ENCODE data around the gene TSPAN10.

The TSPAN10 gene

GRCh38 chr17:81665205-81666091 is 28.5 kb downstream of the TSPAN10 start:
- peak; percentile 49 for DNase-seq

- peak; percentile 64 for DNase-seq
Measured at GRCh38 chr17:81666092-81666341, 29.0 kb downstream of the TSPAN10 start.

GRCh38 chr17:81666342-81667191 is 29.6 kb downstream of the TSPAN10 start, which contains the start of the genes CCDC137 and OXLD1:
TSS of gene CCDC137 (plus strand) at chr17:81666737. CDS start at chr17:81666767, 30 bp downstream.
TSS of gene OXLD1 (minus strand) at chr17:81666605. CDS start at chr17:81666577, 28 bp downstream.
- peak; percentile 99 for DNase-seq

- DNase-seq, result no peak
Measured at GRCh38 chr17:81667754-81668153, 30.8 kb downstream of the TSPAN10 start.

- no peak for DNase-seq
Measured at GRCh38 chr17:81672504-81672903, 35.5 kb downstream of the TSPAN10 start.

- no peak for DNase-seq
Measured at GRCh38 chr17:81672954-81673353, 36.0 kb downstream of the TSPAN10 start.

GRCh38 chr17:81673561-81674258 is 36.7 kb downstream of the TSPAN10 start:
- DNase-seq, result no peak

- DNase-seq, result peak; percentile 62
Measured at GRCh38 chr17:81675515-81676221, 38.7 kb downstream of the TSPAN10 start.

GRCh38 chr17:81676906-81677305 is 39.9 kb downstream of the TSPAN10 start:
- no peak for DNase-seq

GRCh38 chr17:81680150-81680549 is 43.2 kb downstream of the TSPAN10 start:
- DNase-seq, result no peak

- DNase-seq, result peak; percentile 89
Measured at GRCh38 chr17:81681672-81682071, 44.7 kb downstream of the TSPAN10 start.

GRCh38 chr17:81682565-81683207 is 45.7 kb downstream of the TSPAN10 start:
- DNase-seq, result peak; percentile 72

GRCh38 chr17:81683208-81683583 is 46.2 kb downstream of the TSPAN10 start:
- peak; percentile 72 for DNase-seq

- peak; percentile 100 for DNase-seq
Measured at GRCh38 chr17:81683584-81684441, 46.8 kb downstream of the TSPAN10 start, which contains the start of the genes ARL16 and HGS. TSS of gene ARL16 (minus strand) at chr17:81683797. CDS start at chr17:81683753, 44 bp downstream. TSS of gene HGS (plus strand) at chr17:81684011. CDS start at chr17:81684067, 56 bp downstream.

- no peak for DNase-seq
Measured at GRCh38 chr17:81684442-81684911, 47.5 kb downstream of the TSPAN10 start.

- DNase-seq, result peak; percentile 32
Measured at GRCh38 chr17:81685108-81685507, 48.1 kb downstream of the TSPAN10 start.

- DNase-seq, result no peak
Measured at GRCh38 chr17:81686614-81687013, 49.6 kb downstream of the TSPAN10 start.

- DNase-seq, result no peak
Measured at GRCh38 chr17:81687770-81688541, 51.0 kb downstream of the TSPAN10 start.

GRCh38 chr17:81688616-81689015 is 51.6 kb downstream of the TSPAN10 start:
- DNase-seq, result no peak

- no peak for DNase-seq
Measured at GRCh38 chr17:81690066-81690465, 53.1 kb downstream of the TSPAN10 start.

Data from NCI-H69 (cell line).